H1 (cell line): ENCODE data around the gene SPINT2.

Source experiments
- E2F6 ChIP-seq: IDR thresholded peaks from 2 replicates; pipeline ENCODE4 v1.6.1; 2012; ENCODE audit warnings: inconsistent platforms
- EGR1 ChIP-seq: IDR thresholded peaks from 2 replicates; pipeline ENCODE4 v1.6.1; 2011; ENCODE audit warnings: low read depth, low read length, borderline replicate concordance
- EZH2 ChIP-seq: fragments of 200-600 bp; sonication (generic); IDR thresholded peaks from 2 replicates; pipeline ENCODE4 v1.7.1; 2012; ENCODE audit warnings: low read depth, mild to moderate bottlenecking, moderate library complexity, low read length, inconsistent platforms; ENCODE audit not compliant: severe bottlenecking
- GABPA ChIP-seq: IDR thresholded peaks from 2 replicates; pipeline ENCODE4 v1.6.1; 2011; ENCODE audit warnings: mild to moderate bottlenecking, low read length, moderate library complexity, borderline replicate concordance; ENCODE audit not compliant: insufficient read depth
- HDAC6 ChIP-seq: IDR thresholded peaks from one replicate; pipeline ENCODE4 v1.7.1; 2012; ENCODE audit warnings: low read depth, mild to moderate bottlenecking, inconsistent platforms, low read length, moderate library complexity
- MAX ChIP-seq: IDR thresholded peaks from 2 replicates; pipeline ENCODE4 v1.6.1; 2012; ENCODE audit warnings: inconsistent platforms
- RAD21 ChIP-seq, 2 experiments: IDR thresholded peaks in 1 of 2; conservative IDR thresholded peaks in 1 of 2; 2 replicates each; pipeline ENCODE4 v1.6.1; 2011; ENCODE audit warnings: low read depth in 2 of 2, low read length in 2 of 2, improper control_type of control experiment in 1 of 2, inconsistent platforms in 1 of 2, mild to moderate bottlenecking in 1 of 2, moderate library complexity in 1 of 2
- RFX5 ChIP-seq: IDR thresholded peaks from 2 replicates; pipeline ENCODE4 v1.6.1; 2011; ENCODE audit warnings: low read depth, low read length, improper control_type of control experiment, borderline replicate concordance
- TAF1 ChIP-seq: IDR thresholded peaks from 2 replicates; pipeline ENCODE4 v1.6.1; 2011; ENCODE audit warnings: mild to moderate bottlenecking, low read depth, low read length
- USF2 ChIP-seq: IDR thresholded peaks from 2 replicates; pipeline ENCODE4 v1.6.1; 2011; ENCODE audit warnings: low read length, improper control_type of control experiment
- ZNF274 ChIP-seq: IDR thresholded peaks from 2 replicates; pipeline ENCODE4 v1.7.0; 2012; ENCODE audit warnings: low read length, borderline replicate concordance; ENCODE audit errors: extremely low read depth
- TF ChIP-seq, protein P1 (sequence below), 3 experiments: IDR thresholded peaks; 1 replicate in 2 of 3; 2 replicates in 1 of 3; pipeline versions ENCODE4 v1.5.1 to v1.6.1; 2011; ENCODE audit warnings: low read length in 3 of 3, mild to moderate bottlenecking in 3 of 3, inconsistent platforms in 2 of 3, low read depth in 1 of 3, moderate library complexity in 1 of 3; ENCODE audit not compliant: insufficient read depth in 1 of 3; ENCODE audit errors: control extremely low read depth in 1 of 3

- TF ChIP-seq, protein P1, sequence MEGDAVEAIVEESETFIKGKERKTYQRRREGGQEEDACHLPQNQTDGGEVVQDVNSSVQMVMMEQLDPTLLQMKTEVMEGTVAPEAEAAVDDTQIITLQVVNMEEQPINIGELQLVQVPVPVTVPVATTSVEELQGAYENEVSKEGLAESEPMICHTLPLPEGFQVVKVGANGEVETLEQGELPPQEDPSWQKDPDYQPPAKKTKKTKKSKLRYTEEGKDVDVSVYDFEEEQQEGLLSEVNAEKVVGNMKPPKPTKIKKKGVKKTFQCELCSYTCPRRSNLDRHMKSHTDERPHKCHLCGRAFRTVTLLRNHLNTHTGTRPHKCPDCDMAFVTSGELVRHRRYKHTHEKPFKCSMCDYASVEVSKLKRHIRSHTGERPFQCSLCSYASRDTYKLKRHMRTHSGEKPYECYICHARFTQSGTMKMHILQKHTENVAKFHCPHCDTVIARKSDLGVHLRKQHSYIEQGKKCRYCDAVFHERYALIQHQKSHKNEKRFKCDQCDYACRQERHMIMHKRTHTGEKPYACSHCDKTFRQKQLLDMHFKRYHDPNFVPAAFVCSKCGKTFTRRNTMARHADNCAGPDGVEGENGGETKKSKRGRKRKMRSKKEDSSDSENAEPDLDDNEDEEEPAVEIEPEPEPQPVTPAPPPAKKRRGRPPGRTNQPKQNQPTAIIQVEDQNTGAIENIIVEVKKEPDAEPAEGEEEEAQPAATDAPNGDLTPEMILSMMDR (IDR thresholded peaks at IDR 0.05; ENCODE audit: control extremely low read depth in 1 of 3, insufficient read depth in 1 of 3, low read depth in 1 of 3, low read length in 3 of 3), result no peak
- no peak for TF ChIP-seq USF2
- TF ChIP-seq HDAC6, result no peak
- no peak for TF ChIP-seq RAD21 (IDR thresholded peaks at IDR 0.05 in 1 of 2, conservative IDR thresholded peaks at IDR 0.05 in 1 of 2; ENCODE audit: low read depth in 2 of 2, low read length in 2 of 2)
- no peak for TF ChIP-seq EZH2
- peak; percentile 51; the same call in 1 of the 2 replicates for TF ChIP-seq TAF1
- no peak for TF ChIP-seq E2F6
- TF ChIP-seq MAX, result no peak; the same call in 1 of the 2 replicates
- TF ChIP-seq GABPA, result no peak
- peak; percentile 22; the same call in 1 of the 2 replicates for TF ChIP-seq EGR1
- no peak for TF ChIP-seq ZNF274
- TF ChIP-seq RFX5, result no peak
These were observed 51.5 kb downstream of the SPINT2 start, which contains the start of gene YIF1B for GRCh38 chr19:38315657-38316476.
